Measurements from ENCODE around the gene ALDH16A1.

- TF ChIP-seq CTCF (conservative IDR thresholded peaks at IDR 0.05; ENCODE audit: low read length) (no peak), EZH2phosphoT487 (IDR thresholded peaks at IDR 0.05; ENCODE audit: borderline replicate concordance) (no peak)
Measured at GRCh38 chr19:49488863-49489537, 36.0 kb downstream of the ALDH16A1 start.

All from Loucy (cell line).